ENCODE results near the gene RAB1B. TPM values are rescaled to one million over a fixed set of nuclear protein-coding genes. Genes with fewer than 3 reads are reported as not detected.
A peak's percentile ranks its signal among the peaks of the same experiment; 100 is the strongest.
"Not testable (repeated sequence)": the region's sequence is repeated elsewhere in the genome, so short reads cannot be mapped to it uniquely, and the experiment has no call there.

RAB1B gene
- total and polyA plus RNA-seq, 9 donors = 54.6 to 140 (median 119) TPM

GRCh38 chr11:66317723-66318599 is 49.5 kb downstream of the RAB1B start:
- TF ChIP-seq POLR2A (IDR thresholded peaks at IDR 0.05) = no peak
- TF ChIP-seq CTCF (IDR thresholded peaks at IDR 0.05) = no peak
- no peak for TF ChIP-seq EP300 (IDR thresholded peaks at IDR 0.05)
- DNase-seq = peak; percentile 52 to 75 (median 65)

GRCh38 chr11:66318600-66318970 is 50.1 kb downstream of the RAB1B start:
- Histone ChIP-seq H3K27me3 (no peaks in the 10 kb centered on the region), H3K4me3 (no peak overlapping the region), H3K27ac (peak overlapping the region in 1 of 2 donors; percentile 76), H3K36me3 (no peaks in the 10 kb centered on the region), H3K9me3 (no peaks in the 10 kb centered on the region), H3K4me1 (ENCODE audit: insufficient read depth) (peaks cover 32% of the 10 kb centered on the region)
- 51 to 73% (median 67%) methylated on average over 3 of the region's 3 CpGs for WGBS, 3 donors
- intact Hi-C loops (cut with DNase I) = no loop called here
- DNase-seq = peak in 1 of 5 donors; percentile 15
- TF ChIP-seq EP300 (IDR thresholded peaks at IDR 0.05) (no peak), POLR2A (IDR thresholded peaks at IDR 0.05) (no peak), CTCF (IDR thresholded peaks at IDR 0.05) (no peak)

More at GRCh38 chr11:66317723-66318599, 49.5 kb downstream of the RAB1B start:
- H3K4me3 ChIP-seq = no peak overlapping the region
- no peaks in the 10 kb centered on the region for H3K27me3 ChIP-seq
- peak overlapping the region; percentile 42 to 76 for H3K27ac ChIP-seq
- 18 to 23% (median 19%) methylated on average over 15 to 16 of the region's 16 CpGs for WGBS, 3 donors
- no peaks in the 10 kb centered on the region for H3K36me3 ChIP-seq
- peaks cover 33% of the 10 kb centered on the region for H3K4me1 ChIP-seq (ENCODE audit: insufficient read depth)
- H3K9me3 ChIP-seq = no peaks in the 10 kb centered on the region
- intact Hi-C loops (cut with DNase I) = no loop called here

- H3K27me3 ChIP-seq; H3K36me3 ChIP-seq; H3K9me3 ChIP-seq; DNase-seq; H3K27ac ChIP-seq; H3K4me3 ChIP-seq; intact Hi-C loops (cut with DNase I): not testable (repeated sequence)
- WGBS, 3 donors = 96 to 100% (median 99%) methylated on average over 1 to 2 of the region's 2 CpGs
- peaks cover 26% of the 10 kb centered on the region for H3K4me1 ChIP-seq (ENCODE audit: insufficient read depth)
Observed at GRCh38 chr11:66320289-66320688, 51.9 kb downstream of the RAB1B start.

- intact Hi-C loops (cut with DNase I); H3K27ac ChIP-seq; H3K9me3 ChIP-seq; H3K4me3 ChIP-seq; DNase-seq; H3K36me3 ChIP-seq; H3K27me3 ChIP-seq: not testable (repeated sequence)
- WGBS, 3 donors = 88 to 93% (median 92%) methylated on average over 6 of the region's 6 CpGs
- H3K4me1 ChIP-seq (ENCODE audit: insufficient read depth) = peaks cover 26% of the 10 kb centered on the region
Observed at GRCh38 chr11:66320748-66321147, 52.3 kb downstream of the RAB1B start.

- TF ChIP-seq EP300 (IDR thresholded peaks at IDR 0.05) (no peak), POLR2A (IDR thresholded peaks at IDR 0.05) (no peak), CTCF (IDR thresholded peaks at IDR 0.05) (no peak)
- no peak for DNase-seq
- peaks cover 23% of the 10 kb centered on the region for H3K4me1 ChIP-seq (ENCODE audit: insufficient read depth)
- intact Hi-C loops (cut with DNase I) = no loop called here
- H3K36me3 ChIP-seq = no peaks in the 10 kb centered on the region
- H3K27me3 ChIP-seq = no peaks in the 10 kb centered on the region
- no peaks in the 10 kb centered on the region for H3K9me3 ChIP-seq
- H3K4me3 ChIP-seq = no peak overlapping the region
- 86 to 88% (median 88%) methylated on average over 4 of the region's 4 CpGs for WGBS, 3 donors
- no peak overlapping the region for H3K27ac ChIP-seq
Observed at GRCh38 chr11:66321606-66322005, 53.2 kb downstream of the RAB1B start.
